ENCODE data around the gene MAP7. TPM values are rescaled to one million over a fixed set of nuclear protein-coding genes. Genes with fewer than 3 reads are reported as not detected.

The MAP7 gene
- total and polyA plus RNA-seq, 2 of the 13 experiments (the other 11 are each of a cell fraction or from before 2014, with no cell fraction given) = 0.04 TPM; not detected in 1

DNA sequence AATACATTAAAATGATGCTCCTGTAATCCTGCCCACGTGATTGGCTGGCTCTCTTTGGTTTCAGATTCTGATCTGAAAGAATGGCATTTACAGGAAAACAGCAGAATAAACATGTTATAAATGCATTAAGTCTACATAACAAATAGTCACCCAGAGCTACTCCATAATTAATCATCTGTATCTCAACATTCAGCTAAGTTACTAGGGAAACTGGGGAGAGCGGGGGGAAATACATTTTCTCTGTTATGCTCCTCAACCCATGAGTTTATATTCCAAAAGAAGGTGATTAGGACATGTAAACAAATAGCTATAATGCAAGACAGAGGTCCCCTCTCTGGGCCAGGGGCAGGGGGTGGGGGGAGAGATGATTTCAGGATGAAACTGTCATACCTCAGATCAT, 58.5 kb downstream of the MAP7 start:
- in situ Hi-C loops (cut with HindIII; ENCODE audit: extremely low pct_ligation_motif_present, low pct_unique_long_range_greater_than_20kb) = no loop called here
- WGBS (ENCODE audit: low lambda C conversion rate) = 17% methylated on average over 2 of the region's 2 CpGs
- no peaks in the 10 kb centered on the region for H4K20me1 ChIP-seq (ENCODE audit: insufficient read depth, low read length)
- no peaks in the 10 kb centered on the region for H3K27me3 ChIP-seq (ENCODE audit: control insufficient read depth in 1 of 2, insufficient read depth in 2 of 2, low read length in 2 of 2)
- ChIA-PET POLR2A (no interaction called here), CTCF (ENCODE audit: low intra/inter-chr PET ratio, low total read pairs) (no interaction called here)
- no peak overlapping the region for H3K4me3 ChIP-seq (replicated peaks in 1 of 3; ENCODE audit: insufficient read depth in 1 of 3, low read depth in 2 of 3, low read length in 3 of 3)
- BruUV-seq (replicated peaks) = no TSS peak
- H3K79me2 ChIP-seq (ENCODE audit: insufficient read depth, low read length) = no peaks in the 10 kb centered on the region
- intact Hi-C loops (cut with micrococcal nuclease; ENCODE audit: unreplicated experiment) = no loop called here
- TF ChIP-seq RBFOX2 (IDR thresholded peaks at IDR 0.05; ENCODE audit: low read depth, low read length) (no peak), POLR2AphosphoS2 (IDR thresholded peaks at IDR 0.05; ENCODE audit: low read depth, low read length) (no peak), PLSCR1 (CRISPR knock-in tag; IDR thresholded peaks at IDR 0.05; ENCODE audit: borderline replicate concordance) (no peak), EZH2 (conservative IDR thresholded peaks at IDR 0.05; ENCODE audit: low read depth, low read length) (no peak), DBP (CRISPR knock-in tag; IDR thresholded peaks at IDR 0.05; ENCODE audit: not compliant biosample characterization) (no peak), ZNF276 (CRISPR knock-in tag; IDR thresholded peaks at IDR 0.05; ENCODE audit: low read depth) (no peak)
- no peak overlapping the region for H3K9ac ChIP-seq (ENCODE audit: insufficient read depth, low read depth, low read length)
- DNase-seq (ENCODE audit: low spot score) = no peak
- H3K36me3 ChIP-seq (replicated peaks in 1 of 2; ENCODE audit: control insufficient read depth in 1 of 2, insufficient read depth in 2 of 2, low read length in 2 of 2) = no peaks in the 10 kb centered on the region
- no peak for ATAC-seq
- no peak overlapping the region for H3K4me2 ChIP-seq (ENCODE audit: low read depth, low read length)
- no peaks in the 10 kb centered on the region for H3K9me3 ChIP-seq (ENCODE audit: low read length)
- no peak for FAIRE-seq
- H2AFZ ChIP-seq (ENCODE audit: low read length) = no peak overlapping the region
- H3K27ac ChIP-seq (ENCODE audit: extremely low read length, insufficient read depth, low read length) = no peak overlapping the region
- no peaks in the 10 kb centered on the region for H3K4me1 ChIP-seq (ENCODE audit: insufficient read depth, low read length)

Data from HepG2 (cell line).